ENCODE results near the gene EPYC.

GRCh38 chr12:90972226-90972625 is 32.5 kb downstream of the EPYC start:
- TF ChIP-seq, protein P1, sequence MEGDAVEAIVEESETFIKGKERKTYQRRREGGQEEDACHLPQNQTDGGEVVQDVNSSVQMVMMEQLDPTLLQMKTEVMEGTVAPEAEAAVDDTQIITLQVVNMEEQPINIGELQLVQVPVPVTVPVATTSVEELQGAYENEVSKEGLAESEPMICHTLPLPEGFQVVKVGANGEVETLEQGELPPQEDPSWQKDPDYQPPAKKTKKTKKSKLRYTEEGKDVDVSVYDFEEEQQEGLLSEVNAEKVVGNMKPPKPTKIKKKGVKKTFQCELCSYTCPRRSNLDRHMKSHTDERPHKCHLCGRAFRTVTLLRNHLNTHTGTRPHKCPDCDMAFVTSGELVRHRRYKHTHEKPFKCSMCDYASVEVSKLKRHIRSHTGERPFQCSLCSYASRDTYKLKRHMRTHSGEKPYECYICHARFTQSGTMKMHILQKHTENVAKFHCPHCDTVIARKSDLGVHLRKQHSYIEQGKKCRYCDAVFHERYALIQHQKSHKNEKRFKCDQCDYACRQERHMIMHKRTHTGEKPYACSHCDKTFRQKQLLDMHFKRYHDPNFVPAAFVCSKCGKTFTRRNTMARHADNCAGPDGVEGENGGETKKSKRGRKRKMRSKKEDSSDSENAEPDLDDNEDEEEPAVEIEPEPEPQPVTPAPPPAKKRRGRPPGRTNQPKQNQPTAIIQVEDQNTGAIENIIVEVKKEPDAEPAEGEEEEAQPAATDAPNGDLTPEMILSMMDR (IDR thresholded peaks at IDR 0.05): no peak
- TF ChIP-seq POLR2AphosphoS5 (IDR thresholded peaks at IDR 0.05) (no peak), POLR2A (IDR thresholded peaks at IDR 0.05) (no peak), EP300 (IDR thresholded peaks at IDR 0.05) (no peak)

All from gastroesophageal sphincter (tissue), 3 donors.